HepG2 (cell line): Measurements from ENCODE around the gene STRA6. TPM values are rescaled to one million over a fixed set of nuclear protein-coding genes. Genes with fewer than 3 reads are reported as not detected.

Experiments
- ATAC-seq: fragments of 200-7000 bp; cut with Tn5 transposase; 3 replicates; pipeline ENCODE4 v1.9.1; 2020; ENCODE audit warnings: mild to moderate bottlenecking, moderate library complexity
- BruUV-seq: library from RNA; stranded (reverse); fragments of 400-500 nt; replicated peaks from 2 replicates; lab custom pipeline; 2021; lab: Mats Ljungman, UMichigan
- CTCF ChIA-PET: fragments of 300-600 bp; formaldehyde crosslinking; extraction: SDS; loops from one replicate; lab custom pipeline; 2021; ENCODE audit warnings: low total read pairs, inconsistent platforms, low intra/inter-chr PET ratio; lab: Yijun Ruan, JAX
- POLR2A ChIA-PET: fragments of 350-600 bp; sonication (Branson Sonifier 250); formaldehyde crosslinking; loops from one replicate; lab custom pipeline; 2020; ENCODE audit warnings: antibody characterized with exemption, inconsistent platforms; lab: Yijun Ruan, JAX
- DNase-seq: peaks from one replicate; pipeline ENCODE4 v3.0.0-alpha.2; 2015; ENCODE audit warnings: low spot score
- FAIRE-seq: peaks from 3 replicates; lab custom pipeline; 2011; peaks lifted over from hg19 to GRCh38; lab: Jason Lieb, UNC
- H2AFZ ChIP-seq: one replicate; pipeline ENCODE4 v1.6.1; 2011; ENCODE audit warnings: low read length, inconsistent platforms
- H3K27ac ChIP-seq: fragments of 300-600 bp; 3 replicates; pipeline ENCODE4 v1.8.0; 2011; ENCODE audit warnings: mixed run types, mild to moderate bottlenecking, mixed read lengths, low read length, inconsistent platforms; ENCODE audit not compliant: insufficient read depth; ENCODE audit errors: extremely low read length
- H3K27me3 ChIP-seq, 2 experiments: fragments of 200-600 bp in 1 of 2; 2 replicates in 1 of 2; 3 replicates in 1 of 2; pipeline versions ENCODE4 v1.6.0 to v1.8.0; 2011; ENCODE audit warnings: low read length in 2 of 2, mild to moderate bottlenecking in 2 of 2, moderate library complexity in 2 of 2, inconsistent platforms in 1 of 2; ENCODE audit not compliant: insufficient read depth in 2 of 2, control insufficient read depth in 1 of 2
- H3K36me3 ChIP-seq, 2 experiments: fragments of 200-600 bp in 1 of 2; replicated peaks in 1 of 2; 2 replicates in 1 of 2; 3 replicates in 1 of 2; pipeline versions ENCODE4 v1.5.1 to v1.8.0; 2011; ENCODE audit warnings: low read length in 2 of 2, inconsistent platforms in 1 of 2; ENCODE audit not compliant: insufficient read depth in 2 of 2, control insufficient read depth in 1 of 2
- H3K4me1 ChIP-seq: 2 replicates; pipeline ENCODE4 v1.5.1; 2012; ENCODE audit warnings: low read length, inconsistent platforms; ENCODE audit not compliant: insufficient read depth
- H3K4me2 ChIP-seq: 2 replicates; pipeline ENCODE4 v1.6.0; 2011; ENCODE audit warnings: low read depth, low read length, inconsistent platforms
- H3K4me3 ChIP-seq, 3 experiments: fragments of 200-600 bp in 1 of 3; sonication (generic), shearing (Covaris generic) in 1 of 3; replicated peaks in 1 of 3; 2 replicates each; pipeline ENCODE4 v1.5.1; 2011 to 2016; ENCODE audit warnings: low read length in 3 of 3, inconsistent platforms in 2 of 3, low read depth in 2 of 3, mild to moderate bottlenecking in 2 of 3, control low read depth in 1 of 3, mixed read lengths in 1 of 3; ENCODE audit not compliant: insufficient read depth in 1 of 3
- H3K79me2 ChIP-seq: one replicate; pipeline ENCODE4 v1.6.1; 2011; ENCODE audit warnings: low read length, inconsistent platforms; ENCODE audit not compliant: insufficient read depth
- H3K9ac ChIP-seq: 2 replicates; pipeline ENCODE4 v1.6.0; 2011; ENCODE audit warnings: mild to moderate bottlenecking, low read depth, low read length, inconsistent platforms; ENCODE audit not compliant: insufficient read depth
- H3K9me3 ChIP-seq: 2 replicates; pipeline ENCODE4 v1.5.1; 2012; ENCODE audit warnings: mild to moderate bottlenecking, low read length
- H4K20me1 ChIP-seq: 2 replicates; pipeline ENCODE4 v1.6.0; 2011; ENCODE audit warnings: inconsistent platforms, mild to moderate bottlenecking, low read length, moderate library complexity; ENCODE audit not compliant: insufficient read depth
- GTF3A ChIP-seq: sonication (generic); formaldehyde crosslinking; conservative IDR thresholded peaks from 2 replicates; pipeline ENCODE4 v1.4.0; 2020; ENCODE audit warnings: mild to moderate bottlenecking, missing genetic modification reagents
- MNT ChIP-seq: fragments of 450-650 bp; IDR thresholded peaks from 2 replicates; pipeline ENCODE4 v1.6.1; 2016
- NR1H2 ChIP-seq: sonication (generic); formaldehyde crosslinking; IDR thresholded peaks from 2 replicates; pipeline ENCODE4 v1.8.1; 2022; ENCODE audit warnings: low read depth, missing genetic modification reagents, borderline replicate concordance
- PCBP2 ChIP-seq: fragments of 200-400 bp; formaldehyde crosslinking; optimal IDR thresholded peaks from 2 replicates; pipeline ENCODE3; 2018; ENCODE audit warnings: low read length, low read depth; ENCODE audit not compliant: poor library complexity, severe bottlenecking
- PHF20 ChIP-seq: sonication (generic); formaldehyde crosslinking; IDR thresholded peaks from 2 replicates; pipeline ENCODE4 v1.5.0; 2020; ENCODE audit warnings: mild to moderate bottlenecking, missing genetic modification reagents
- TEF ChIP-seq: sonication (generic); formaldehyde crosslinking; IDR thresholded peaks from 2 replicates; pipeline ENCODE4 v1.5.0; 2020; ENCODE audit warnings: missing genetic modification reagents
- TRAFD1 ChIP-seq: sonication (generic); formaldehyde crosslinking; IDR thresholded peaks from 2 replicates; pipeline ENCODE4 v1.5.1; 2020; ENCODE audit warnings: missing genetic modification reagents, mild to moderate bottlenecking, borderline replicate concordance
- ZBTB8A ChIP-seq: sonication (generic); formaldehyde crosslinking; IDR thresholded peaks from 2 replicates; pipeline ENCODE4 v1.4.0; 2020; ENCODE audit warnings: mild to moderate bottlenecking, low read depth, missing genetic modification reagents, borderline replicate concordance
- ZNF10 ChIP-seq: sonication (generic); formaldehyde crosslinking; IDR thresholded peaks from 2 replicates; pipeline ENCODE4 v1.4.0; 2020; ENCODE audit warnings: mild to moderate bottlenecking, low read depth, missing genetic modification reagents, borderline replicate concordance
- ZNF160 ChIP-seq: sonication (generic); formaldehyde crosslinking; IDR thresholded peaks from 2 replicates; pipeline ENCODE4 v1.8.0; 2022; ENCODE audit warnings: mild to moderate bottlenecking, inconsistent platforms, missing genetic modification reagents
- ZNF232 ChIP-seq: sonication (generic); formaldehyde crosslinking; IDR thresholded peaks from 2 replicates; pipeline ENCODE4 v1.4.0; 2020; ENCODE audit warnings: missing genetic modification reagents, borderline replicate concordance
- ZNF260 ChIP-seq: sonication (generic); formaldehyde crosslinking; IDR thresholded peaks from 2 replicates; pipeline ENCODE4 v1.4.0; 2020; ENCODE audit warnings: missing genetic modification reagents, low read depth, mild to moderate bottlenecking, borderline replicate concordance
- ZNF296 ChIP-seq: sonication (generic); formaldehyde crosslinking; conservative IDR thresholded peaks from 2 replicates; pipeline ENCODE4 v1.5.0; 2020; ENCODE audit warnings: mild to moderate bottlenecking, missing genetic modification reagents
- ZNF484 ChIP-seq: sonication (generic); formaldehyde crosslinking; IDR thresholded peaks from 2 replicates; pipeline ENCODE4 v1.5.1; 2020; ENCODE audit warnings: mild to moderate bottlenecking, low read depth, missing genetic modification reagents, borderline replicate concordance
- WGBS: methylation state at CpG from one replicate; pipeline ENCODE4 v1.1.6; 2017; ENCODE audit warnings: low lambda C conversion rate; 5-methylcytosine and 5-hydroxymethylcytosine counted together
- in situ Hi-C: cut with HindIII; loops from 2 replicates; pipeline ENCODE4 v1.10.0; 2017; ENCODE audit warnings: low pct_unique_long_range_greater_than_20kb; ENCODE audit not compliant: extremely low pct_ligation_motif_present
- intact Hi-C: fragments of 100-400 bp; cut with micrococcal nuclease; formaldehyde crosslinking; loops from one replicate; pipeline ENCODE4 v1.10.0; 2022; ENCODE audit not compliant: unreplicated experiment
- polyA plus RNA-seq, 8 experiments: library from polyadenylated mRNA; depleted of rRNA in 3 of 8; stranded (reverse) in 7 of 8; unstranded in 1 of 8; fragments of >200 nt; fragmentation: Illumina TruSeq in 4 of 8; extraction: Trizol in 4 of 8; gene quantifications; 2 replicates each; pipeline versions ENCODE4 v1.2.1 to v1.2.3, GENCODE V29; 2011 to 2016; ENCODE audit warnings: low read depth in 4 of 8, missing spikeins in 1 of 8, mixed read lengths in 1 of 8; ENCODE audit not compliant: insufficient read depth in 1 of 8
- total RNA-seq, 5 experiments: library from RNA; depleted of rRNA; stranded (reverse); fragments of >200 nt; fragmentation: Illumina TruSeq; extraction: Trizol; gene quantifications; 2 replicates each; pipeline ENCODE4 v1.2.3, GENCODE V29; 2016; ENCODE audit warnings: low read depth in 1 of 5
- TF ChIP-seq, protein P1 (sequence below): sonication (generic); formaldehyde crosslinking; IDR thresholded peaks from 2 replicates; pipeline ENCODE4 v1.8.1; 2022; ENCODE audit warnings: mild to moderate bottlenecking, missing genetic modification reagents
- TF ChIP-seq, protein P2 (sequence below): sonication (generic); formaldehyde crosslinking; IDR thresholded peaks from 2 replicates; pipeline ENCODE4 v1.5.0; 2020; ENCODE audit warnings: missing genetic modification reagents

Gene STRA6
- total and polyA plus RNA-seq, 2 of the 13 experiments (the other 11 are each of a cell fraction or from before 2014, with no cell fraction given): 1.6 to 2.1 TPM

DNA sequence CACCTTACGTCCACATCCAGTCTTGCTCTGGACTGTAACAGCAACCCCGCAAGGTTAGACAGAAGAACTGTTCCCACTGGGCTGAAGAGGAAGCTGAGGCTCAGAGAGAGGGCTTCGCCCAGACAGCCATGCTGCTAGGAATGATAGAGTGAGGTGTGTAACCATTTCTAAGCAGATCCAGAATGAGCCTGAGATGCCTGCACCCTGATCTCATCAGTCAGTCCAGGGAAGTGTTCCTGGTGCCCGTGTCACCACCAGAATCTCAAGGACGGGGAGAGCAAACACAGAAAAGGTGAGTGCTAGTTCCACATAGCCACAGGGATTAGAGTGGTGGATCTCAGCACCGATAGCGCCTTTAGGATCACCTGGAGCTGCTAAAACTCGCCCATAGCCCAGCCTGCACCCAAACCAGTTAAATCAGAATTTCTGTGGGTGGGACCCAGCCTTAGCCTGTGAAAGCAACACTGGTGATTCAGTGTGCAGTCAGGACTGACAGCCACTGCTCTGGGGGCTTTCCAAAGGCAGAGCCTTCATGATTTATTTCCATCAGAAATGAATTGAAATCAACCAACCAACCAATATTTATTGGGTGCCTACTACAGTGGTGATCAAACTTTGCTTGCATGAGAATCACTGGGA is 16.8 kb downstream of the STRA6 start (continued):
- TF ChIP-seq ZNF10 (CRISPR knock-in tag): no peak

GRCh38 chr15:74184582-74185091 is 17.9 kb downstream of the STRA6 start:
- peaks cover 1 to 3% of the 10 kb centered on the region in 2 experiments; a peak in 1 of 5 replicates for H3K27me3 ChIP-seq
- no peaks in the 10 kb centered on the region for H3K36me3 ChIP-seq
- ChIA-PET CTCF (no interaction called here), POLR2A (no interaction called here)
- no peak for ATAC-seq
- H2AFZ ChIP-seq: no peak overlapping the region
- H3K4me2 ChIP-seq: no peak overlapping the region
- no peak for DNase-seq
- in situ Hi-C loops: no loop called here
- no peak overlapping the region for H3K27ac ChIP-seq
- no peak overlapping the region for H3K9ac ChIP-seq
- H3K4me3 ChIP-seq: no peak overlapping the region
- intact Hi-C loops: no loop called here
- H3K9me3 ChIP-seq: no peaks in the 10 kb centered on the region
- BruUV-seq: no TSS peak
- H3K4me1 ChIP-seq: no peaks in the 10 kb centered on the region
- no peak for FAIRE-seq
- H4K20me1 ChIP-seq: no peaks in the 10 kb centered on the region; the same call in 1 of the 2 replicates
- H3K79me2 ChIP-seq: no peaks in the 10 kb centered on the region
- WGBS: 19% methylated on average over 4 of the region's 12 CpGs
- TF ChIP-seq ZNF296 (CRISPR knock-in tag) (no peak), GTF3A (CRISPR knock-in tag) (no peak), PHF20 (CRISPR knock-in tag) (no peak), ZNF484 (no peak), ZNF160 (CRISPR knock-in tag) (no peak), NR1H2 (no peak), ZNF232 (CRISPR knock-in tag) (no peak), ZNF260 (CRISPR knock-in tag) (no peak), TEF (CRISPR knock-in tag) (no peak), ZBTB8A (CRISPR knock-in tag) (no peak), TRAFD1 (CRISPR knock-in tag) (no peak), MNT (no peak), PCBP2 (no peak)
- TF ChIP-seq, protein P1, sequence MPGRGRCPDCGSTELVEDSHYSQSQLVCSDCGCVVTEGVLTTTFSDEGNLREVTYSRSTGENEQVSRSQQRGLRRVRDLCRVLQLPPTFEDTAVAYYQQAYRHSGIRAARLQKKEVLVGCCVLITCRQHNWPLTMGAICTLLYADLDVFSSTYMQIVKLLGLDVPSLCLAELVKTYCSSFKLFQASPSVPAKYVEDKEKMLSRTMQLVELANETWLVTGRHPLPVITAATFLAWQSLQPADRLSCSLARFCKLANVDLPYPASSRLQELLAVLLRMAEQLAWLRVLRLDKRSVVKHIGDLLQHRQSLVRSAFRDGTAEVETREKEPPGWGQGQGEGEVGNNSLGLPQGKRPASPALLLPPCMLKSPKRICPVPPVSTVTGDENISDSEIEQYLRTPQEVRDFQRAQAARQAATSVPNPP: no peak
- TF ChIP-seq, protein P2, sequence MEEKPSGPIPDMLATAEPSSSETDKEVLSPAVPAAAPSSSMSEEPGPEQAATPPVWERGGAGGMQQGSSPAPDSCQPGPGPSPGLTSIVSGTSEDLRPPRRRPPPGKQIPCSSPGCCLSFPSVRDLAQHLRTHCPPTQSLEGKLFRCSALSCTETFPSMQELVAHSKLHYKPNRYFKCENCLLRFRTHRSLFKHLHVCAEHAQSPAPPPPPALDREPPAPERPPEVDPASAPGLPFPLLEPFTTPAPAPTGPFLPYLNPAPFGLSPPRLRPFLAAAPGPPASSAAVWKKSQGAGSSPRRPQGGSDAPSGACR (CRISPR knock-in tag): no peak
